ENCODE measurements around the gene ZFC3H1. TPM values are rescaled to one million over a fixed set of nuclear protein-coding genes. Genes with fewer than 3 reads are reported as not detected.

The ZFC3H1 gene
- total and polyA plus RNA-seq, 9 of the 15 experiments (the other 6 are each of a cell fraction or from before 2014, with no cell fraction given): 14.8 to 80.5 (median 22.1) TPM

- no peaks in the 10 kb centered on the region for H3K4me1 ChIP-seq (replicated peaks in 1 of 2; ENCODE audit: control insufficient read depth in 2 of 2, insufficient read depth in 2 of 2, low read length in 2 of 2)
- FAIRE-seq (no peak), DNase-seq (ENCODE audit: extremely low read depth in 1 of 4, low spot score in 3 of 4) (no peak), ATAC-seq (no peak)
- no peak overlapping the region for H3K4me3 ChIP-seq
- BruUV-seq (replicated peaks): no TSS peak
- WGBS (ENCODE audit: insufficient coverage, low coverage, missing lambda C conversion rate): 78% methylated on average over 3 of the region's 3 CpGs
- ChIA-PET CTCF (ENCODE audit: low intra/inter-chr PET ratio) (no interaction called here), POLR2A (interaction anchor here (1.1 kb wide), 1 partner anchor 30 kb away, joined by 3 read pairs; no protein-coding TSS in a partner anchor)
- H3K27ac ChIP-seq (ENCODE audit: extremely low read depth, low read depth, low read length): no peak overlapping the region; the same call in 2 of the 3 replicates
- TF ChIP-seq IRF2 (CRISPR knock-in tag; IDR thresholded peaks at IDR 0.05) (no peak), BRD9 (IDR thresholded peaks at IDR 0.05; ENCODE audit: low read depth, partially characterized antibody) (no peak), ELF1 (tag; IDR thresholded peaks at IDR 0.05) (no peak), XRCC4 (IDR thresholded peaks at IDR 0.05; ENCODE audit: extremely low read depth, insufficient read depth, insufficient read length) (no peak), ZNF253 (CRISPR knock-in tag; conservative IDR thresholded peaks at IDR 0.05) (no peak), ZNF699 (CRISPR knock-in tag; IDR thresholded peaks at IDR 0.05; ENCODE audit: insufficient replicate concordance) (no peak), POLR3A (IDR thresholded peaks at IDR 0.05; ENCODE audit: borderline replicate concordance, extremely low read depth, insufficient read depth, insufficient read length) (no peak), ZNF395 (CRISPR knock-in tag; IDR thresholded peaks at IDR 0.05) (no peak), MCM5 (IDR thresholded peaks at IDR 0.05; ENCODE audit: low read depth) (no peak), RBM39 (optimal IDR thresholded peaks at IDR 0.05; ENCODE audit: low read depth, low read length) (no peak)
- no peaks in the 10 kb centered on the region for H3K79me2 ChIP-seq (ENCODE audit: control insufficient read depth, insufficient read depth, low read length)
- no peak overlapping the region for H2AFZ ChIP-seq (ENCODE audit: low read depth, low read length)
- H3K9me3 ChIP-seq (replicated peaks; ENCODE audit: control insufficient read depth, insufficient read depth, low read depth, low read length): no peaks in the 10 kb centered on the region
- H4K20me1 ChIP-seq (replicated peaks; ENCODE audit: control insufficient read depth, insufficient read depth, low read length): no peaks in the 10 kb centered on the region
- H3K9me1 ChIP-seq (ENCODE audit: control insufficient read depth, insufficient read depth, low read length): no peaks in the 10 kb centered on the region
- intact Hi-C loops (cut with micrococcal nuclease) (no loop called here), in situ Hi-C loops (cut with MboI) (no loop called here)
- H3K4me2 ChIP-seq (ENCODE audit: insufficient read depth, low read length): no peak overlapping the region
- H3K27me3 ChIP-seq (ENCODE audit: control insufficient read depth in 2 of 2, insufficient read depth in 2 of 2, low read length in 2 of 2): no peaks in the 10 kb centered on the region
- no peak overlapping the region for H3K9ac ChIP-seq (ENCODE audit: insufficient read depth in 1 of 2, low read depth in 2 of 2, low read length in 2 of 2)
- peaks cover 99% of the 10 kb centered on the region for H3K36me3 ChIP-seq (ENCODE audit: control insufficient read depth, insufficient read depth, low read length)
Measured at GRCh38 chr12:71626768-71627167, 36.9 kb downstream of the ZFC3H1 start.

Measured in K562 (cell line).